Neuronal stem cell (in vitro differentiated cells): Measurements from ENCODE around the gene SLC28A1.

Source experiments
- DNase-seq: peaks from one replicate; pipeline ENCODE4 v3.0.0-alpha.2; 2013; ENCODE audit warnings: low spot score
- H2AFZ ChIP-seq: one replicate; pipeline ENCODE4 v1.6.1; 2013; ENCODE audit warnings: mild to moderate bottlenecking, low read length, inconsistent platforms
- H2AK5ac ChIP-seq: 2 replicates; pipeline ENCODE4 v1.6.1; 2013; ENCODE audit warnings: low read depth, mild to moderate bottlenecking, inconsistent platforms, low read length, moderate library complexity, mixed read lengths
- H2BK120ac ChIP-seq: 2 replicates; pipeline ENCODE4 v1.6.1; 2013; ENCODE audit warnings: low read depth, mild to moderate bottlenecking, inconsistent platforms, low read length, moderate library complexity, mixed read lengths
- H2BK12ac ChIP-seq: one replicate; pipeline ENCODE4 v1.6.1; 2013; ENCODE audit warnings: low read length, inconsistent platforms
- H2BK15ac ChIP-seq: 2 replicates; pipeline ENCODE4 v1.6.1; 2013; ENCODE audit warnings: mild to moderate bottlenecking, low read length, inconsistent platforms, mixed read lengths
- H2BK5ac ChIP-seq: one replicate; pipeline ENCODE4 v1.6.1; 2013; ENCODE audit warnings: inconsistent platforms, mild to moderate bottlenecking, low read length, moderate library complexity
- H3K14ac ChIP-seq: one replicate; pipeline ENCODE4 v1.6.1; 2013; ENCODE audit warnings: low read length, inconsistent platforms
- H3K18ac ChIP-seq: 2 replicates; pipeline ENCODE4 v1.6.1; 2013; ENCODE audit warnings: low read length, inconsistent platforms
- H3K23ac ChIP-seq: 2 replicates; pipeline ENCODE4 v1.6.1; 2013; ENCODE audit warnings: low read depth, mild to moderate bottlenecking, mixed read lengths, low read length, inconsistent platforms; ENCODE audit not compliant: poor library complexity
- H3K27ac ChIP-seq: replicated peaks from 3 replicates; pipeline ENCODE4 v1.5.1; 2013; ENCODE audit warnings: low read length, inconsistent platforms
- H3K27me3 ChIP-seq, 3 experiments: 2 replicates each; pipeline ENCODE4 v1.6.1; 2013; ENCODE audit warnings: low read length in 3 of 3, mild to moderate bottlenecking in 2 of 3, inconsistent platforms in 1 of 3, low read depth in 1 of 3, mixed read lengths in 1 of 3, moderate library complexity in 1 of 3; ENCODE audit not compliant: control insufficient read depth in 3 of 3, insufficient read depth in 3 of 3
- H3K36me3 ChIP-seq, 2 donors: replicated peaks in 1 of 2; 2 replicates each; pipeline ENCODE4 v1.6.1; 2013; ENCODE audit warnings: low read length in 2 of 2; ENCODE audit not compliant: control insufficient read depth in 2 of 2, insufficient read depth in 2 of 2
- H3K4ac ChIP-seq: 2 replicates; pipeline ENCODE4 v1.6.1; 2013; ENCODE audit warnings: inconsistent platforms, mild to moderate bottlenecking, low read length, moderate library complexity
- H3K4me1 ChIP-seq, 2 donors: 1 replicate in 1 of 2; 2 replicates in 1 of 2; pipeline ENCODE4 v1.6.1; 2013; ENCODE audit warnings: low read length in 2 of 2, low read depth in 1 of 2; ENCODE audit not compliant: control insufficient read depth in 2 of 2, insufficient read depth in 1 of 2
- H3K4me2 ChIP-seq: one replicate; pipeline ENCODE4 v1.6.1; 2013; ENCODE audit warnings: mild to moderate bottlenecking, low read length, inconsistent platforms; ENCODE audit not compliant: insufficient read depth, poor library complexity, severe bottlenecking
- H3K4me3 ChIP-seq, 2 donors: 2 replicates each; pipeline ENCODE4 v1.5.1; 2013; ENCODE audit warnings: low read length in 2 of 2, mild to moderate bottlenecking in 2 of 2, inconsistent platforms in 1 of 2, moderate library complexity in 1 of 2
- H3K79me1 ChIP-seq: one replicate; pipeline ENCODE4 v1.6.1; 2013; ENCODE audit warnings: low read depth, mild to moderate bottlenecking, inconsistent platforms, low read length, moderate library complexity
- H3K9ac ChIP-seq: one replicate; pipeline ENCODE4 v1.6.1; 2013; ENCODE audit warnings: mild to moderate bottlenecking, low read depth, low read length, inconsistent platforms; ENCODE audit not compliant: poor library complexity
- H3K9me3 ChIP-seq, 2 donors: replicated peaks in 1 of 2; 2 replicates each; pipeline versions ENCODE3 to v1.6.1; 2013; ENCODE audit warnings: low read length in 2 of 2, mild to moderate bottlenecking in 2 of 2, inconsistent platforms in 1 of 2, low read depth in 1 of 2, mixed read lengths in 1 of 2, moderate library complexity in 1 of 2; ENCODE audit not compliant: control insufficient read depth in 2 of 2, insufficient read depth in 1 of 2
- H4K8ac ChIP-seq: one replicate; pipeline ENCODE4 v1.6.1; 2013; ENCODE audit warnings: low read depth, mild to moderate bottlenecking, inconsistent platforms, low read length, moderate library complexity
- H4K91ac ChIP-seq: one replicate; pipeline ENCODE4 v1.6.1; 2013; ENCODE audit warnings: low read length, low read depth, mild to moderate bottlenecking, inconsistent platforms; ENCODE audit not compliant: poor library complexity
- WGBS, 2 donors: extraction: QIAGEN DNeasy Blood & Tissue Kit; methylation state at CpG; one replicate each; pipeline ENCODE4 v1.1.7; 2013; ENCODE audit warnings: missing lambda C conversion rate in 2 of 2, mixed read lengths in 1 of 2; ENCODE audit not compliant: insufficient read length in 2 of 2, insufficient replicate concordance in 1 of 2; ENCODE audit errors: extremely low coverage in 2 of 2; 5-methylcytosine and 5-hydroxymethylcytosine counted together

The SLC28A1 gene

DNA sequence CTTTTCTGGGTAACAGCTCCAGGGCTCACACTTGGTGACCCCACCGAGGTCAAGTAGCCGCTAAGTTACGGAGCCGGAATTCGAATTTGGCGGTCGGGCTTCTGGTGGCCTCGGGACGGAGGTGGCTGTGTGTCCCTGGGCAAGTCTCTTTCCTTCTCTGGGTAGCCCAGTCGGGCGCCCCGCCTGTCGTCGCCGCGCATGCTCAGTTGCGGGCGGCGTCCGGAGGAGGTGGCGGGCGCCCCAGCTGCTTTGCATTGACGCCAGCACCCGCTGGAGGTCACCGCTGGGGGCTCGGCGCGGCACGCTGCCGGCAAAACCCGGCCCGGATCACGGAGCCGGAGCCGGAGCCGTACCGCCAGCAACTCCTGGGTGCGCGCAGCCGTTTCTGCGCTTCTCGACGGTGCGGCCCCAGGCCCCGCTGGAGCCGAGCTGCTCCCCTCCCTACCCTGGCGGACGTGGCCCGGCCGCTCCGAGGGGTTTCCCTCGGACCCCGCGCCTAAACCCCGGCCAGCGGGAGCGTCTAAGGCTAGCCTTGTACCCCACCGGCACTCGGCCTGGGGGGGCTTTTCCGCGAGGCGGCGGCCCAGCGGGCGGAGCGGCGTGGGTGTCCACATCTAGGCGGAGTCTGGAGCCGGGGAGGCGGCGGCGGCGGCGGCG, 96.7 kb downstream of the SLC28A1 start:
- Histone ChIP-seq H4K91ac (no peak overlapping the region), H3K23ac (peak overlapping the region; percentile 71), H3K4me2 (peak overlapping the region; percentile 99), H2AK5ac (peak overlapping the region; percentile 47), H4K8ac (no peak overlapping the region), H3K4ac (no peak overlapping the region), H3K27ac (no peak overlapping the region), H3K27me3 (peaks cover 14 to 45% (median 30%) of the 10 kb centered on the region in 3 experiments), H2BK12ac (no peak overlapping the region), H3K4me1 (peaks cover 2 to 5% of the 10 kb centered on the region in 2 donors), H3K79me1 (no peaks in the 10 kb centered on the region), H3K14ac (no peak overlapping the region), H2AFZ (peak overlapping the region; percentile 100), H2BK5ac (no peak overlapping the region), H3K9me3 (no peaks in the 10 kb centered on the region), H3K36me3 (no peaks in the 10 kb centered on the region), H2BK15ac (peak overlapping the region; percentile 62), H3K9ac (peak overlapping the region; percentile 33), H2BK120ac (peak overlapping the region; percentile 62), H3K18ac (peak overlapping the region; percentile 86), H3K4me3 (peak overlapping the region; percentile 84 to 90)
- WGBS, 2 donors, result no CpG with 5 or more reads among the region's 75 CpGs
- peak; percentile 93 for DNase-seq

DNA sequence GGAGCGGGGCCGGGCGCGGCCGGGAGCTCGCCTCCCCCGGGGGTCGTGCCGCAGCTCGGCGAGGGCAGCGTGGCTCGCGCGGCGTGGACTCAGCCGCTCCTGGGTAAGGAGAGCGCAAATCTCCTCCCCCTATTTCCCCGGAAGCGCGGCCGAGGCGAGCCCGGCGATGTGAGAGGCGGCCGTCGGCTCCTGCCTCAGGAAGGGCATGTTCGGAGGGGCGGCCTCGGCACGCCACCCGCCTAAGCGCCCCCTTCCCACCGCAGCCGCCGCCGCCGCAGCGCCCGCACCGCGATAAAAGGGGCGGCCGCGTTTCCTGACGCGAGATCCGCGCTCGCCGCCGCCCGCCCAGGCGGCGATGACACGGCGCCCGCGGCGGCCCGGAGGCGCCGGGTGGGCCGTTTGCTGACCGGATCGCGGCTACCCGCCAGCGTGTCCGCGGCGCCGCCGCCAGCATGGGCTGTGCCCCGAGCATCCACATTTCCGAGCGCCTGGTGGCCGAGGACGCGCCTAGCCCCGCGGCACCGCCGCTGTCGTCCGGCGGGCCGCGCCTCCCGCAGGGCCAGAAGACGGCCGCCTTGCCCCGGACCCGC, 97.3 kb downstream of the SLC28A1 start, which contains the start of gene PDE8A:
PDE8A (plus strand) TSS at position 146 of the 590 bp plus-strand sequence; CDS start at position 453, 307 bp downstream.
- H3K36me3 ChIP-seq, result no peaks in the 10 kb centered on the region
- H3K4me1 ChIP-seq, result peaks cover 2 to 5% of the 10 kb centered on the region in 2 donors
- H3K18ac ChIP-seq, result peak within 1 kb of the TSS; percentile 91
- H2BK15ac ChIP-seq, result peak within 1 kb of the TSS; percentile 62
- no peak within 1 kb of the TSS for H3K4ac ChIP-seq
- H3K27me3 ChIP-seq, result peaks cover 14 to 45% (median 28%) of the 10 kb centered on the region in 3 experiments
- H2AK5ac ChIP-seq, result peak within 1 kb of the TSS; percentile 47
- H2BK5ac ChIP-seq, result peak within 1 kb of the TSS; percentile 83
- peak within 1 kb of the TSS; percentile 99 for H3K4me2 ChIP-seq
- no peaks in the 10 kb centered on the region for H3K9me3 ChIP-seq
- H4K8ac ChIP-seq, result no peak within 1 kb of the TSS
- peak within 1 kb of the TSS; percentile 82 for H3K23ac ChIP-seq
- H3K14ac ChIP-seq, result peak within 1 kb of the TSS; percentile 86
- no peak within 1 kb of the TSS for H2BK12ac ChIP-seq
- WGBS, 2 donors, result no CpG with 5 or more reads among the region's 95 CpGs
- peak within 1 kb of the TSS; percentile 84 to 90 for H3K4me3 ChIP-seq
- DNase-seq, result peak; percentile 40
- H3K9ac ChIP-seq, result peak within 1 kb of the TSS; percentile 33
- H2BK120ac ChIP-seq, result peak within 1 kb of the TSS; percentile 62
- peak within 1 kb of the TSS; percentile 100 for H2AFZ ChIP-seq
- H3K27ac ChIP-seq, result peak within 1 kb of the TSS; percentile 27
- H4K91ac ChIP-seq, result peak within 1 kb of the TSS; percentile 1
- H3K79me1 ChIP-seq, result no peaks in the 10 kb centered on the region

DNA sequence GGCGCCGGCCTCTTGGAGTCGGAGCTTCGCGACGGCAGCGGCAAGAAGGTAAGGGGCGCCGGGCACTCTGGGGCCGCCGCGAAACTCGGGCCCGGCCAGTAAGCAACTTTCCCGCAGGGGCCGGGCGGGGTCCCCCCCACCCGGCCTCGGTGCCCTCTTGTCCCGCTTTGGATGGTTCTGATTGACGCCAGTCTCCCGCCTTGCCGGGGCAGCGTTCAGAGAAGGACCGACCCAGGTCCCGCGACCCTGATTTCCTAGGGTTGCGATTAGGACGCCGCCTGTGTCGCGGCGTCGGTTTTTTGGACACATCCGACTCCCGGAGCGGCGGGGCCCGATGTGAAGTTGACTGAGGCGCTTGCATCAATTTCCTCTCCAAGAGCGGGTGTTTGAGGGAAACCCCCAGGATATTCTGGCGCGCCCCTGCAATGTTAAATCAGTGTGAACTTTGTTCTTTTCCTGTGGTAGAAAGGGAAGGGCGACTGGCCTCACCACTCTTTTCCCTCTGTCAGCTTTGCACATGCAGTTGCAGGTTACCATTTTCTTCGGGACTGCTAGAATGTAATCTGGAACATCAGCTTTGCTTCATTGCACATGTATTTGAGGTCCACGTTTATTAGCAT, 97.9 kb downstream of the SLC28A1 start:
- no peak overlapping the region for H3K27ac ChIP-seq

DNA sequence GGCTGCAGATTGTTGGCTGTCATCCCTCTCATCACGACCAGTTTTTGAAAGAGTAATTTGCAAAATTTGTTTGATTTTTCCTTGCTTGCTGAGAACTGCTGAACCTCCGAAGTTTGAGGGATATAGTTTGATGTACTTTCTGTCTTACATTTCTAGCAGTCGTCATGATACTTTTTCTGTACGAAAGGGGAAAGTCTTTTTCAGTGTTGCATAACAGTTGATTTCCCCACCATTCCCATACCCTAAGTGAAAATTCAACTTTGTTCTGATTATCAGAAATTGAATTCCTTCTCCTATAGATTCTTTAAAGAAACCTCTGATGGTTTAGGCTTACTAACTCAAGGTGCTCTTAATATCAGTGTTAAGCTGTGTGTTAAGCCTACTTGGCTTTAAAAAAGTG, 98.8 kb downstream of the SLC28A1 start:
- Histone ChIP-seq H3K9me3 (no peaks in the 10 kb centered on the region), H3K27me3 (peaks cover 14 to 44% (median 15%) of the 10 kb centered on the region in 3 experiments), H2BK15ac (no peak overlapping the region), H3K23ac (no peak overlapping the region), H2BK12ac (no peak overlapping the region), H4K8ac (no peak overlapping the region), H3K27ac (no peak overlapping the region), H2AK5ac (no peak overlapping the region), H3K9ac (no peak overlapping the region), H3K4me3 (no peak overlapping the region), H2BK5ac (no peak overlapping the region), H3K4ac (no peak overlapping the region), H2AFZ (no peak overlapping the region), H3K4me2 (no peak overlapping the region), H3K4me1 (peaks cover 2 to 5% of the 10 kb centered on the region in 2 donors), H3K18ac (no peak overlapping the region), H3K79me1 (no peaks in the 10 kb centered on the region), H3K14ac (no peak overlapping the region), H2BK120ac (no peak overlapping the region), H3K36me3 (no peaks in the 10 kb centered on the region), H4K91ac (no peak overlapping the region)
- no CpG with 5 or more reads among the region's 4 CpGs for WGBS, 2 donors
- no peak for DNase-seq

More for the DNA sequence above, 97.9 kb downstream of the SLC28A1 start:
- no peaks in the 10 kb centered on the region for H3K79me1 ChIP-seq
- no peak for DNase-seq
- no peak overlapping the region for H3K23ac ChIP-seq
- WGBS, 2 donors, result no CpG with 5 or more reads among the region's 46 CpGs
- no peak overlapping the region for H3K4ac ChIP-seq
- H2BK15ac ChIP-seq, result no peak overlapping the region
- H2BK5ac ChIP-seq, result no peak overlapping the region
- H4K91ac ChIP-seq, result no peak overlapping the region
- no peak overlapping the region for H4K8ac ChIP-seq
- no peaks in the 10 kb centered on the region for H3K36me3 ChIP-seq
- peak overlapping the region; percentile 83 for H3K18ac ChIP-seq
- H2AK5ac ChIP-seq, result no peak overlapping the region
- H2AFZ ChIP-seq, result peak overlapping the region; percentile 100
- H3K4me3 ChIP-seq, result peak overlapping the region; percentile 80 to 84
- no peak overlapping the region for H3K9ac ChIP-seq
- peaks cover 2 to 5% of the 10 kb centered on the region in 2 donors for H3K4me1 ChIP-seq
- no peak overlapping the region for H2BK120ac ChIP-seq
- no peaks in the 10 kb centered on the region for H3K9me3 ChIP-seq
- no peak overlapping the region for H2BK12ac ChIP-seq
- H3K4me2 ChIP-seq, result peak overlapping the region; percentile 63
- H3K14ac ChIP-seq, result no peak overlapping the region
- peaks cover 14 to 45% (median 22%) of the 10 kb centered on the region in 3 experiments for H3K27me3 ChIP-seq
